Mesendoderm (in vitro differentiated cells): ENCODE measurements around the gene CRYBA4.

Experiments
- DNase-seq: peaks from one replicate; pipeline ENCODE4 v3.0.0; 2013
- H2AK5ac ChIP-seq: 2 replicates; pipeline ENCODE4 v1.6.1; 2013; ENCODE audit warnings: low read length, inconsistent platforms
- H2BK120ac ChIP-seq: 2 replicates; pipeline ENCODE4 v1.6.1; 2013; ENCODE audit warnings: low read depth, mild to moderate bottlenecking, low read length, moderate library complexity, mixed read lengths
- H2BK15ac ChIP-seq: replicated peaks from 2 replicates; pipeline ENCODE4 v1.6.1; 2013; ENCODE audit warnings: low read depth, mild to moderate bottlenecking, moderate library complexity
- H2BK5ac ChIP-seq: 2 replicates; pipeline ENCODE4 v1.6.1; 2013; ENCODE audit warnings: low read length, inconsistent platforms
- H3K18ac ChIP-seq: 2 replicates; pipeline ENCODE4 v1.6.1; 2013; ENCODE audit warnings: mild to moderate bottlenecking, low read length, mixed read lengths
- H3K23ac ChIP-seq: one replicate; pipeline ENCODE4 v1.6.1; 2013; ENCODE audit warnings: low read length
- H3K27ac ChIP-seq: 2 replicates; pipeline ENCODE4 v1.5.1; 2013; ENCODE audit warnings: low read depth, mild to moderate bottlenecking, inconsistent platforms, low read length, moderate library complexity
- H3K27me3 ChIP-seq: 2 replicates; pipeline ENCODE4 v1.6.1; 2013; ENCODE audit warnings: low read length, control low read depth, mild to moderate bottlenecking, inconsistent platforms; ENCODE audit not compliant: insufficient read depth, poor library complexity
- H3K36me3 ChIP-seq: 2 replicates; pipeline ENCODE4 v1.6.1; 2013; ENCODE audit warnings: low read length, inconsistent platforms; ENCODE audit not compliant: control insufficient read depth, insufficient read depth
- H3K4ac ChIP-seq: one replicate; pipeline ENCODE4 v1.6.1; 2013; ENCODE audit warnings: low read depth, mild to moderate bottlenecking, low read length, moderate library complexity
- H3K4me1 ChIP-seq: 2 replicates; pipeline ENCODE4 v1.6.1; 2013; ENCODE audit warnings: low read depth, low read length, inconsistent platforms; ENCODE audit not compliant: control insufficient read depth
- H3K4me2 ChIP-seq: 2 replicates; pipeline ENCODE4 v1.6.1; 2013; ENCODE audit warnings: low read length
- H3K4me3 ChIP-seq: 2 replicates; pipeline ENCODE4 v1.5.1; 2013; ENCODE audit warnings: mild to moderate bottlenecking, low read length
- H3K56ac ChIP-seq: one replicate; pipeline ENCODE4 v1.6.1; 2013; ENCODE audit warnings: low read length
- H3K79me1 ChIP-seq: 2 replicates; pipeline ENCODE4 v1.6.1; 2013; ENCODE audit warnings: low read length, inconsistent platforms
- H3K79me2 ChIP-seq: 2 replicates; pipeline ENCODE4 v1.6.1; 2013; ENCODE audit warnings: mild to moderate bottlenecking, low read length; ENCODE audit not compliant: control insufficient read depth, insufficient read depth
- H3K9ac ChIP-seq: 2 replicates; pipeline ENCODE4 v1.6.1; 2013; ENCODE audit warnings: low read length, inconsistent platforms
- H4K5ac ChIP-seq: one replicate; pipeline ENCODE4 v1.6.1; 2013; ENCODE audit warnings: low read length
- H4K8ac ChIP-seq: one replicate; pipeline ENCODE4 v1.6.1; 2013; ENCODE audit warnings: low read depth, mild to moderate bottlenecking, control low read depth, low read length, moderate library complexity
- WGBS: extraction: QIAGEN DNeasy Blood & Tissue Kit; methylation state at CpG from one replicate; pipeline ENCODE4 v1.1.7; 2013; ENCODE audit warnings: low lambda C conversion rate, missing lambda C conversion rate; ENCODE audit not compliant: insufficient coverage; ENCODE audit errors: extremely low coverage; 5-methylcytosine and 5-hydroxymethylcytosine counted together

The CRYBA4 gene

GRCh38 chr22:26614322-26614721 lies 7.4 kb upstream of the CRYBA4 start:
- Histone ChIP-seq H3K27ac (peak overlapping the region; percentile 1), H3K79me2 (no peaks in the 10 kb centered on the region), H4K8ac (no peak overlapping the region), H2BK15ac (no peak overlapping the region), H3K18ac (peak overlapping the region; percentile 42), H3K4me1 (peaks cover 28% of the 10 kb centered on the region), H3K4me3 (no peak overlapping the region), H3K36me3 (no peaks in the 10 kb centered on the region), H3K4ac (peak overlapping the region; percentile 65), H4K5ac (no peak overlapping the region), H2AK5ac (peak overlapping the region; percentile 66), H3K23ac (no peak overlapping the region), H2BK5ac (peak overlapping the region; percentile 98), H3K56ac (peak overlapping the region; percentile 90), H3K79me1 (no peaks in the 10 kb centered on the region), H2BK120ac (peak overlapping the region; percentile 30), H3K9ac (peak overlapping the region; percentile 68), H3K4me2 (no peak overlapping the region), H3K27me3 (no peaks in the 10 kb centered on the region)
- no peak for DNase-seq
- no CpG with 5 or more reads among the region's 14 CpGs for WGBS

GRCh38 chr22:26615149-26615548 lies 6.6 kb upstream of the CRYBA4 start:
- Histone ChIP-seq H2BK15ac (no peak overlapping the region), H3K79me2 (no peaks in the 10 kb centered on the region), H2AK5ac (peak overlapping the region; percentile 5), H3K4me3 (no peak overlapping the region), H3K4me2 (no peak overlapping the region), H3K4ac (no peak overlapping the region), H2BK120ac (no peak overlapping the region), H3K27me3 (no peaks in the 10 kb centered on the region), H3K23ac (no peak overlapping the region), H4K8ac (no peak overlapping the region), H3K27ac (no peak overlapping the region), H3K36me3 (no peaks in the 10 kb centered on the region), H4K5ac (no peak overlapping the region), H3K56ac (peak overlapping the region; percentile 39), H3K4me1 (peaks cover 28% of the 10 kb centered on the region), H3K79me1 (no peaks in the 10 kb centered on the region), H3K18ac (peak overlapping the region; percentile 44), H3K9ac (peak overlapping the region; percentile 28), H2BK5ac (peak overlapping the region; percentile 51)
- WGBS: no CpG with 5 or more reads among the region's 5 CpGs
- no peak for DNase-seq

GRCh38 chr22:26615830-26616435 lies 5.8 kb upstream of the CRYBA4 start:
- Histone ChIP-seq H2BK5ac (peak overlapping the region; percentile 98), H2BK15ac (no peak overlapping the region), H3K23ac (peak overlapping the region; percentile 59), H2BK120ac (peak overlapping the region; percentile 62), H3K27me3 (no peaks in the 10 kb centered on the region), H3K56ac (peak overlapping the region; percentile 85), H3K4me2 (no peak overlapping the region), H3K9ac (peak overlapping the region; percentile 56), H3K27ac (peak overlapping the region; percentile 58), H3K79me2 (no peaks in the 10 kb centered on the region), H3K79me1 (no peaks in the 10 kb centered on the region), H4K8ac (no peak overlapping the region), H4K5ac (peak overlapping the region; percentile 56), H3K4me3 (no peak overlapping the region), H2AK5ac (peak overlapping the region; percentile 94), H3K4ac (peak overlapping the region; percentile 56), H3K4me1 (peaks cover 28% of the 10 kb centered on the region), H3K36me3 (no peaks in the 10 kb centered on the region), H3K18ac (peak overlapping the region; percentile 9)
- no peak for DNase-seq
- 100% methylated on average over 1 of the region's 11 CpGs for WGBS

GRCh38 chr22:26616650-26617049 lies 5.1 kb upstream of the CRYBA4 start:
- no CpG with 5 or more reads among the region's 2 CpGs for WGBS
- Histone ChIP-seq H3K79me1 (no peaks in the 10 kb centered on the region), H3K4me1 (peaks cover 28% of the 10 kb centered on the region), H3K27ac (peak overlapping the region; percentile 58), H3K9ac (peak overlapping the region; percentile 56), H3K27me3 (no peaks in the 10 kb centered on the region), H3K36me3 (no peaks in the 10 kb centered on the region), H2BK120ac (peak overlapping the region; percentile 62), H3K4ac (peak overlapping the region; percentile 56), H2BK5ac (peak overlapping the region; percentile 98), H2AK5ac (peak overlapping the region; percentile 94), H3K4me2 (no peak overlapping the region), H3K23ac (peak overlapping the region; percentile 59), H4K5ac (peak overlapping the region; percentile 56), H3K56ac (peak overlapping the region; percentile 85), H3K18ac (peak overlapping the region; percentile 9), H3K4me3 (no peak overlapping the region), H4K8ac (no peak overlapping the region), H2BK15ac (no peak overlapping the region), H3K79me2 (no peaks in the 10 kb centered on the region)
- DNase-seq: no peak

- H3K4ac ChIP-seq: peak within 1 kb of the TSS; percentile 94
- H3K23ac ChIP-seq: peak within 1 kb of the TSS; percentile 39
- no peak within 1 kb of the TSS for H4K8ac ChIP-seq
- H3K18ac ChIP-seq: peak within 1 kb of the TSS; percentile 86
- H2BK120ac ChIP-seq: peak within 1 kb of the TSS; percentile 64
- H3K79me1 ChIP-seq: no peaks in the 10 kb centered on the region
- peak within 1 kb of the TSS; percentile 74 for H3K27ac ChIP-seq
- H3K27me3 ChIP-seq: no peaks in the 10 kb centered on the region
- peak within 1 kb of the TSS; percentile 57 for H3K9ac ChIP-seq
- H3K4me2 ChIP-seq: no peak within 1 kb of the TSS
- H3K36me3 ChIP-seq: no peaks in the 10 kb centered on the region
- H3K4me3 ChIP-seq: no peak within 1 kb of the TSS
- peak; percentile 86 for DNase-seq
- H2AK5ac ChIP-seq: peak within 1 kb of the TSS; percentile 100
- H3K4me1 ChIP-seq: peaks cover 28% of the 10 kb centered on the region
- no peak within 1 kb of the TSS for H2BK15ac ChIP-seq
- peak within 1 kb of the TSS; percentile 89 for H3K56ac ChIP-seq
- no peaks in the 10 kb centered on the region for H3K79me2 ChIP-seq
- WGBS: no CpG with 5 or more reads among the region's 7 CpGs
- H2BK5ac ChIP-seq: peak within 1 kb of the TSS; percentile 98
- H4K5ac ChIP-seq: peak within 1 kb of the TSS; percentile 44
These were observed 4.2 kb upstream of the CRYBA4 start, which contains the start of gene CRYBB1 for GRCh38 chr22:26617271-26618199. Gene CRYBB1, minus strand, starts transcription at chr22:26618027. Its CDS starts 1,708 bp downstream, at chr22:26616319.
